Measurements from ENCODE around the gene BNC2. TPM values are rescaled to one million over a fixed set of nuclear protein-coding genes. Genes with fewer than 3 reads are reported as not detected.

Gene BNC2
- total RNA-seq, 6 experiments from 2014 or later = 19.0 to 28.7 (median 25.4) TPM

DNA sequence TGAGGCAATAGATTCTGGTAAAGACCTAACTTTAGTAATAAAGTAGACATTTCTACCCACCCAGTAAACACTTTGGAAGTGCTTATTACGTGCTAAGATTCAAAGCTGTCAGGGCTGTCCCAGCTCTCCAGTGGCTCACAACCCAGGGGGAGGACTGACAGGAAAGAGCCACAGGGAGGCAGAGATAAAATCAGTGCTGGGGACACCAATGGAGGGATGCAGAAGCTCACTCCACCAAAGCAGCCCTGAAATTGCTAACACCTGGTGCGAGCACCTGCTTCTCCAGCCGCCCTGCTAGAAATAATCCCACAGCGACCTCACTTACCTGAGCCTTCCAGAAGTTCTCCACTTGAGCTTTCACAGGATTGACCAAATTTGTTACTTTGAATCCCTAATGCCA is 501.0 kb downstream of the BNC2 start:
- no peak overlapping the region for H3K27ac Mint-ChIP-seq
- H3K4me3 Mint-ChIP-seq = no peak overlapping the region
- no peaks in the 10 kb centered on the region for H3K9me3 Mint-ChIP-seq
- DNase-seq = no peak
- TF ChIP-seq, protein P1, sequence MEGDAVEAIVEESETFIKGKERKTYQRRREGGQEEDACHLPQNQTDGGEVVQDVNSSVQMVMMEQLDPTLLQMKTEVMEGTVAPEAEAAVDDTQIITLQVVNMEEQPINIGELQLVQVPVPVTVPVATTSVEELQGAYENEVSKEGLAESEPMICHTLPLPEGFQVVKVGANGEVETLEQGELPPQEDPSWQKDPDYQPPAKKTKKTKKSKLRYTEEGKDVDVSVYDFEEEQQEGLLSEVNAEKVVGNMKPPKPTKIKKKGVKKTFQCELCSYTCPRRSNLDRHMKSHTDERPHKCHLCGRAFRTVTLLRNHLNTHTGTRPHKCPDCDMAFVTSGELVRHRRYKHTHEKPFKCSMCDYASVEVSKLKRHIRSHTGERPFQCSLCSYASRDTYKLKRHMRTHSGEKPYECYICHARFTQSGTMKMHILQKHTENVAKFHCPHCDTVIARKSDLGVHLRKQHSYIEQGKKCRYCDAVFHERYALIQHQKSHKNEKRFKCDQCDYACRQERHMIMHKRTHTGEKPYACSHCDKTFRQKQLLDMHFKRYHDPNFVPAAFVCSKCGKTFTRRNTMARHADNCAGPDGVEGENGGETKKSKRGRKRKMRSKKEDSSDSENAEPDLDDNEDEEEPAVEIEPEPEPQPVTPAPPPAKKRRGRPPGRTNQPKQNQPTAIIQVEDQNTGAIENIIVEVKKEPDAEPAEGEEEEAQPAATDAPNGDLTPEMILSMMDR (IDR thresholded peaks at IDR 0.05) = no peak
- peaks cover 34% of the 10 kb centered on the region for H3K4me1 Mint-ChIP-seq (ENCODE audit: low read depth)
- peaks cover 5% of the 10 kb centered on the region; the same call in 1 of the 2 replicates for H3K27me3 Mint-ChIP-seq (ENCODE audit: insufficient read depth)
- peaks cover 18% of the 10 kb centered on the region for H3K36me3 Mint-ChIP-seq (ENCODE audit: low read depth)

DNA sequence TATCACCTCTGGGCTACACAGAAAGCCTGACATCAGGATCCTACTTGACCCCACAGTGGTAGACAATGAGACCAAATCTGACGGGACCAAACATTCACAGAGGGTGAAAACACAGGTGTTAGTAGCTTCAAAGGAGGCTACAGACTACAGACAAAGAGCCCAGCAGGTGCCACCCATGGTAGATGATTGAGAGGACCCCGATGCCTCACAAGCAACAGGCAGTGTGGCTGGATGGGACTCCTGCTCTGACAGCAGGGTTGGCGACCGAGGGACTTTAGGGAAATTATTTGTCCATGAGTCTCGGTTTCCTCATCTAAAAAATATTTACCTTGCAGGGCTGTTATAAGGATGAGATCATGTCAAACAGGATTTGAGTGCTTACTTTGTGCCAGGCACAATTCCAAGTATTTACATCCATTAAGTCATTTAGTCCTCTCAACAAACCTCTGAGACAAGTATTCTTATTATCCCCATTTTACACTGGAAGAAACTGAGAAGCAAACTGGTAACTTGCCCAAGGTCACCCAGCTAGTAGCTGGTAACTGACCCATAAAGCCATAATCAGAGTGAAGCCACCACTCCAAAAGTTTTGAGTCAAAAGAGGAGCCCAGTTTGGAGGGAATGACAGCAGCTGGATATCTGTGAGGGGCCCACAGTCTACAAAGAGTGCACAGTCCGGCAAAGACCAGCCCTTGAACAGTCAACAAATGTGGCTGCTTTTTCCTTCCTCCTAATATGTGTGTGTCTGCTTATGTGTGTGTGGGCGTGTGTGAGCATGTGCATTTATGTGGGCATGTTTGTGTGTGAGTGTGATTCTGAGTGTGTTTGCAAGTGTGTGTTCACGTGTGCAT is 502.0 kb downstream of the BNC2 start:
- H3K27ac Mint-ChIP-seq = peak overlapping the region; percentile 75
- peaks cover 3% of the 10 kb centered on the region; the same call in 1 of the 2 replicates for H3K27me3 Mint-ChIP-seq (ENCODE audit: insufficient read depth)
- DNase-seq = peak; percentile 47
- H3K4me3 Mint-ChIP-seq = peak overlapping the region; percentile 74
- TF ChIP-seq, protein P1 (IDR thresholded peaks at IDR 0.05) = no peak
- no peaks in the 10 kb centered on the region for H3K9me3 Mint-ChIP-seq
- peaks cover 36% of the 10 kb centered on the region for H3K4me1 Mint-ChIP-seq (ENCODE audit: low read depth)
- peaks cover 18% of the 10 kb centered on the region for H3K36me3 Mint-ChIP-seq (ENCODE audit: low read depth)

DNA sequence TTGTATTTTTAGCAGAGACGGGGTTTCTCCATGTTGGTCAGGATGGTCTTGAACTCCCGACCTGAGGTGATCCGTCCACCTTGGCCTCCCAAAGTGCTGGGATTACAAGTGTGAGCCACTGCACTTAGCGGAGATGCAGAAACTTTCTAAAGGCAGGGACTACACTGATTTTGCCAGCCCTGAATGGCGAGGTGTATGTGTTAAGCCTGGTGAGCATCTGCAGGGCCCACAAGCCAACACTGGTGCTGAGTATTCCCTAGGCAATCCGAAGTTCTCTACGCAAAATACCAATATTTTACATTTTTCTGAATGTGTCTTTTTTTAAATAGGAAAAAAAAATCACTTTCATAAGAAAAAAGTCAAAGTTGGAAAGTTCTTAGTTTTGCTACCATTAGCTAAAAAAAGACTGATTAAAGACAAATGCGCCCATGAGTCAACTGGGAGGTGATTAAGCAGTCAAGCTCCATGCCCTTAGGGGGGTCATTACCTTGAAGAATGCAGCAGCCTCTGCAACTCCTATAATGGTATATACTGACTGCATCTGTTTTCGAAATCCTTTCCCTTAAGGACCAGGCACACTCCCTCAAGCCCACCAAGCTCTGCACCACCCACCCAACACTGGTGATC is 502.8 kb downstream of the BNC2 start:
- H3K27me3 Mint-ChIP-seq (ENCODE audit: insufficient read depth) = no peaks in the 10 kb centered on the region
- H3K9me3 Mint-ChIP-seq = no peaks in the 10 kb centered on the region
- TF ChIP-seq, protein P1 (IDR thresholded peaks at IDR 0.05) = no peak
- H3K4me1 Mint-ChIP-seq (ENCODE audit: low read depth) = peaks cover 44% of the 10 kb centered on the region
- peak overlapping the region; percentile 74 for H3K4me3 Mint-ChIP-seq
- H3K36me3 Mint-ChIP-seq (ENCODE audit: low read depth) = peaks cover 18% of the 10 kb centered on the region
- DNase-seq = peak; percentile 85
- peak overlapping the region; percentile 75 for H3K27ac Mint-ChIP-seq

DNA sequence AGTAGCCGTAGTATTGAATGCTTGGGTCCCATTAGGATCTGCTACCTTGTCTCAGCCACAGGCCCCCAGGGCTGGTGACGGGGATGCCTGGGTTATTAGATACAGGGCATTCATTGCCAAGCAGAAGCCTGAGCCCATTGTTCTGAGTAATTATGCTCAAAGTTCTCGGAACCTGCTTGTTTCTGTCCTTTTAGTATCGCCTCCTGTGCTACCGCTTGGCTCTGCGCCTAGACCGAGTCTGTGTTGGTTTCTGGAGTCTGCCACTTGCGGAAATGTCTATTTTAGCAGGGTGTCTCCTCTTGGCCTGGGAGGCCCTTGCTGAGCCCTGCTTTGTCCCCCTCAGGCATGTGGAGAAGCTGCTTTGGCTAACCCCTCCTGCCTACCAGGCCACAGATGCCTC is 506.1 kb downstream of the BNC2 start:
- Mint-ChIP-seq H3K27ac (no peak overlapping the region), H3K4me3 (no peak overlapping the region), H3K9me3 (peaks cover 2% of the 10 kb centered on the region), H3K27me3 (ENCODE audit: insufficient read depth) (no peaks in the 10 kb centered on the region; the same call in 1 of the 2 replicates), H3K36me3 (ENCODE audit: low read depth) (peaks cover 20% of the 10 kb centered on the region), H3K4me1 (ENCODE audit: low read depth) (peaks cover 68% of the 10 kb centered on the region)
- TF ChIP-seq, protein P1 (IDR thresholded peaks at IDR 0.05) = no peak
- DNase-seq = no peak

DNA sequence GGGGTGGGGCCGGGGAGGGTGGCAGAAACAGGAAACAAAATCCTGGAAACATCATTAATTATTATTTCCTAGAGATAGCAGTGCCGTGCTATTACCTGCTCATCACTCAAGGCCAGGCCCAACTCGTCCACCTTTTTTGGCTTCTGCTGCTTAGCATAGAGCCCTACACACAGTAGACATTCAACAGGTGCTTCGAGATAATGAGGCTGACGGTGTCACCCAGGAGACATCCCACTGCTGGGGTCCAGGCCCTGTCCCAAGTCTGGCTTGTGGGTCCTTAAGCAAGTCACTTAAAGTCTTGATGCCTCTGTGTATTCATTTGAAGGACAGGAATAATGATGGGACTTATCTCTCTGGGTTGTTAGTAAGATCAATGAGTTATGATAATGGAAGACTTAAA is 506.6 kb downstream of the BNC2 start:
- peaks cover 2% of the 10 kb centered on the region; the same call in 1 of the 2 replicates for H3K27me3 Mint-ChIP-seq (ENCODE audit: insufficient read depth)

More for the DNA sequence above, 506.6 kb downstream of the BNC2 start:
- TF ChIP-seq, protein P1 (IDR thresholded peaks at IDR 0.05) = no peak
- Mint-ChIP-seq H3K4me3 (no peak overlapping the region), H3K27ac (no peak overlapping the region), H3K9me3 (peaks cover 6% of the 10 kb centered on the region), H3K36me3 (ENCODE audit: low read depth) (peaks cover 23% of the 10 kb centered on the region), H3K4me1 (ENCODE audit: low read depth) (peaks cover 63% of the 10 kb centered on the region)
- DNase-seq = no peak
